ENCODE measurements around the gene RBM26.
A peak's percentile ranks its signal among the peaks of the same experiment; 100 is the strongest.

The RBM26 gene

DNA sequence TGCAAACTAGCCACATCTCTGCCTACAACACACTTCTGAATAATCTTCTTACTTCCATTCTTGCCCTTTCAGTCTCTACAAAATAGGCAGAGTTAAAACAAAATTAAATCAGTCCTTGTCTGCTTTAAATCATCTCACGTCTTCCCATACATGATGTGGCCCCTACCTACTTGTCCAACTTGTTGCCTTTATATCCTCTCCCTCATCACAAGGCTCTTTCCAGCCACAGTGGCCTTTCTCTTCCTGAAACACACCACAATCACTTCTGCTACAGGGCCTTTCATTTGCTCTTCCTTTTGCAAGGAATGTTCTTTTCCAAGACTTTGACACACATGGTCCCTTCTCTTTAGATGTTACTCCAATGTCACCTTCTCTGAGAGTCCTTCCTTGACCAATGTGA lies 1.7 kb downstream of the RBM26 start:
- Histone ChIP-seq H3K27me3 (ENCODE audit: control insufficient read depth, insufficient read depth, low read length, poor library complexity, severe bottlenecking) (no peaks in the 10 kb centered on the region), H3K9me3 (ENCODE audit: control insufficient read depth, low read length) (no peaks in the 10 kb centered on the region), H3K4me3 (ENCODE audit: insufficient read depth, low read depth, low read length) (peak overlapping the region; percentile 84), H3K27ac (ENCODE audit: insufficient read depth, low read depth, low read length, poor library complexity, severe bottlenecking) (no peak overlapping the region), H3K36me3 (ENCODE audit: control insufficient read depth, insufficient read depth, low read length) (no peaks in the 10 kb centered on the region), H3K4me1 (ENCODE audit: control insufficient read depth, insufficient read depth, low read length) (peaks cover 13% of the 10 kb centered on the region)
- WGBS, 2 experiments, result 40 to 43% methylated on average over 1 of the region's 1 CpG

DNA sequence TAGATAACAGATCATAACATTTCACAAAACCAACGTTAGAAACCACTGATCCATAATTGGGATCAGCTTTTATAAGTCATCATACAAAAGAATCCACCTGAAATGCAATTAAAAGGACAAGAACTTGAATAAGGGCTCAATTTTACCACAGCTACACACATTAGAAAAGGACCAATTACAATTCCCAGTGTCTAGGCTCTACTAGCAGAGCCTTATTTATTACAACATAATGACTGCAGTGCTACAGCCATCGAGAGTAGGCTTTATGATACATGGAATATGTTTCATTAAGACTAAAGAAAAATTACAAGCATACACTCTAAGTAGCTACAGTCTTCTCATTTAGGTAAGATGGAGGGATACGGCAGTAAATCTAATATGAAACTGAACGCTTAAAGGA lies 2.9 kb downstream of the RBM26 start:
- Histone ChIP-seq H3K27me3 (ENCODE audit: control insufficient read depth, insufficient read depth, low read length, poor library complexity, severe bottlenecking) (no peaks in the 10 kb centered on the region), H3K4me3 (ENCODE audit: insufficient read depth, low read depth, low read length) (peak overlapping the region; percentile 84), H3K4me1 (ENCODE audit: control insufficient read depth, insufficient read depth, low read length) (peaks cover 11% of the 10 kb centered on the region), H3K36me3 (ENCODE audit: control insufficient read depth, insufficient read depth, low read length) (no peaks in the 10 kb centered on the region), H3K9me3 (ENCODE audit: control insufficient read depth, low read length) (no peaks in the 10 kb centered on the region), H3K27ac (ENCODE audit: insufficient read depth, low read depth, low read length, poor library complexity, severe bottlenecking) (no peak overlapping the region)
- WGBS, 2 experiments, result 75% methylated on average over 3 to 4 of the region's 4 CpGs

DNA sequence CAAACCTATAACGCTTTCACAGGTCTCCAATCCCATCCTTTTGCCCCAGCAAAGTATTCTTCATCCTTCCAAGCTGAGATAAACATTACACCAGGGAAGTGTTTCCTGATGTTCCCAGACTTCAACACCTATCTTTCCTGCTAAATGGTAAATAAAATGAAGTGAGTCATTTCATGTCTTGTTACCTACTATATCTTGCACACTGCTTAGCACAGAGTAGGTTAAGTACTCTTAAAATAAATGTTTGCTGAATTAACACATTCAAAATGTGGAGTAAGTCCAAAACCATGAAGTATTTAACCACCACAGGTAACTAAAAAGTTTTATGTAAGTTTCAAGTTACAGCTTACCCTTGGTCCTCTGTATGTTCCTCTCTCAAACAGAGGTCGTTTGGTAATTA lies 3.4 kb downstream of the RBM26 start:
- peaks cover 8% of the 10 kb centered on the region for H3K4me1 ChIP-seq (ENCODE audit: control insufficient read depth, insufficient read depth, low read length)
- H3K9me3 ChIP-seq (ENCODE audit: control insufficient read depth, low read length), result no peaks in the 10 kb centered on the region
- H3K27me3 ChIP-seq (ENCODE audit: control insufficient read depth, insufficient read depth, low read length, poor library complexity, severe bottlenecking), result no peaks in the 10 kb centered on the region
- WGBS, 2 experiments, result 64 to 89% methylated on average over 1 to 2 of the region's 2 CpGs
- peak overlapping the region; percentile 84 for H3K4me3 ChIP-seq (ENCODE audit: insufficient read depth, low read depth, low read length)
- no peaks in the 10 kb centered on the region for H3K36me3 ChIP-seq (ENCODE audit: control insufficient read depth, insufficient read depth, low read length)
- no peak overlapping the region for H3K27ac ChIP-seq (ENCODE audit: insufficient read depth, low read depth, low read length, poor library complexity, severe bottlenecking)

DNA sequence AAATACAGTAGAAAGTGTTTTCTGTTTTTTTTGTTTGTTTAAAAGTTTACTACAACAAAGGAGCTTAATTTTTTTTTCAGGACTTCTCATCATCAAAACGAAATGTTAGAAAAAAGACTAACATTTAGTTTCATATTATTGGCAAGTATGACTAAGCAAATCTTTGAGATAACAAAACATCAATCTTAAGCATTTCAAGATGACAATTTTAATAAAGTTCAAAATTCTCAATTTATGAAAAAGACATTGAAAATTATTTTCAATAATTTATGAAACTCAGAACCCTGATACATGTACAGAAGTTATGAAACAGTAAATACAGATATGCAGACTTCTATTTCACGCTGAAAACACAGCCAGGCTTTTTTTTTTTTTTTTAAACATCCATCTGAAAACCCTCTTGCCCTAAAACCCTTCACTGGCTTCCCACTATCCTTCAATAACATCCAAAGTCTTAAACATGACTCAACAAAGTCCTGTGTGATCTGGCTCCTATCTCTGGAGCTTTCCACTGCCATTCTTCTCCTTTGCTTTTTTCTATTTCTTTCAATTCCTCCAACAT lies 3.9 kb downstream of the RBM26 start:
- H3K4me3 ChIP-seq (ENCODE audit: insufficient read depth, low read depth, low read length), result peak overlapping the region; percentile 84
- 98 to 100% methylated on average over 1 of the region's 2 CpGs for WGBS, 2 experiments
- H3K27ac ChIP-seq (ENCODE audit: insufficient read depth, low read depth, low read length, poor library complexity, severe bottlenecking), result no peak overlapping the region

DNA sequence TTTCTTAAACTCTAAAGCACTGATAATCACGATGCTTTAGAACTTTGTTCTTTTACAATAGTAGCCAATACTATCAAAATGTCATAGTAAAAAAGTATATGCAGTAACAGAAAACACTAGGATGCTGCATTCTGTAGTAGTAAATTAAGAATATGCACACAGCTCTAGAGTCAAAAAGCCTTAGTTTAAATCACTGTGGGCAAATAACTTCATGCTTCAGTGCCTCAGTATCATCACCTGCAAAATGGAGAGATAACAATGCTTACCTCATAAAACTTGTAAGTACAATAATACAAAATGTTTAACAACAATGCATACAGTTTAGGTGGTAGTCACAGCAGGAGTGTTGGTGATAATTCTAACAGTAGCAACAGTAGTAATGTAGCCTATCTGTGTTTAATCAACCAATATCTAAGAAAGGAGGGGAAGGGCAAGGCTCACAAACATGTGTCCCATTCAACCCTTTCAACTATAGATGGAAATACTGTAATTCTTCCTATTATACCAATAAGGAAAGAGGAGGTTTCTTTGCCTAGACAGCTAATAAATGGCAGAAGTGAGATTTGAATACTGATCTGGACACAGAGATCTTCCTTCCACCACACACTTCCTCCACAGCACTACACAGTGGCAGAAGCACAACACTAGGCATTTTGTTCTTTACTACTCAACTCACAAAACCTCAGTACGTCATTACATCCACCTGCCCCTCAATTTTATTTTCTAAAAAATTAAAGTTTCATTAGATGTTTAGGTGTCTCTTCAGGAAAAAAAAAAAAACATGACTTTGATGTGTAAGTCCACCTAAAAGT lies 4.6 kb downstream of the RBM26 start:
- Histone ChIP-seq H3K27ac (ENCODE audit: insufficient read depth, low read depth, low read length, poor library complexity, severe bottlenecking) (no peak overlapping the region), H3K36me3 (ENCODE audit: control insufficient read depth, insufficient read depth, low read length) (peaks cover 11% of the 10 kb centered on the region), H3K4me3 (ENCODE audit: insufficient read depth, low read depth, low read length) (peak overlapping the region; percentile 18), H3K27me3 (ENCODE audit: control insufficient read depth, insufficient read depth, low read length, poor library complexity, severe bottlenecking) (no peaks in the 10 kb centered on the region), H3K4me1 (ENCODE audit: control insufficient read depth, insufficient read depth, low read length) (no peaks in the 10 kb centered on the region), H3K9me3 (ENCODE audit: control insufficient read depth, low read length) (no peaks in the 10 kb centered on the region)
- 82% methylated on average over 2 of the region's 2 CpGs; no CpG with 5 or more reads in 1 of the 2 experiments for WGBS, 2 experiments

More for the DNA sequence above, 3.9 kb downstream of the RBM26 start:
- Histone ChIP-seq H3K9me3 (ENCODE audit: control insufficient read depth, low read length) (no peaks in the 10 kb centered on the region), H3K36me3 (ENCODE audit: control insufficient read depth, insufficient read depth, low read length) (peaks cover 4% of the 10 kb centered on the region), H3K4me1 (ENCODE audit: control insufficient read depth, insufficient read depth, low read length) (peaks cover 5% of the 10 kb centered on the region), H3K27me3 (ENCODE audit: control insufficient read depth, insufficient read depth, low read length, poor library complexity, severe bottlenecking) (no peaks in the 10 kb centered on the region)

DNA sequence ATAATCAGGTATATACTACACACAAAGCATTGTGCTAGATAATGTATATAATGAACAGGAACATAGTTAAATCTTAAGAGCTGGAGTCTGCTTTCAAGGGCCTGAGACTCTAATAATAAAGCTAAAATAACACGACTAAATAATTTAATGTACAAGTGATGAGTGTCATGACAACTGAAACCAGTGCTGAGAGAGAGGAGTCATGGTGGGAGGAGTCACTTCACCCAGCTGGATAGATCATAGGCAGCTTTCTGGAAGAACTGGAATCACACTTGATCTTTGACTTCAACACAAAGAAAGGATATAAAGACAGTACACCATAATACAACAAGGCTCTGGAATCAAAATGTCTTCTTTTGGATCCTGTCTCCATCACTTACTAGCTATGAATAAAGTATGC lies 7.1 kb downstream of the RBM26 start:
- Histone ChIP-seq H3K4me3 (ENCODE audit: insufficient read depth, low read depth, low read length) (peak overlapping the region; percentile 19), H3K4me1 (ENCODE audit: control insufficient read depth, insufficient read depth, low read length) (no peaks in the 10 kb centered on the region), H3K9me3 (ENCODE audit: control insufficient read depth, low read length) (no peaks in the 10 kb centered on the region), H3K27ac (ENCODE audit: insufficient read depth, low read depth, low read length, poor library complexity, severe bottlenecking) (no peak overlapping the region), H3K27me3 (ENCODE audit: control insufficient read depth, insufficient read depth, low read length, poor library complexity, severe bottlenecking) (no peaks in the 10 kb centered on the region), H3K36me3 (ENCODE audit: control insufficient read depth, insufficient read depth, low read length) (peaks cover 22% of the 10 kb centered on the region)
- 100% methylated on average over 1 of the region's 1 CpG; no CpG with 5 or more reads in 1 of the 2 experiments for WGBS, 2 experiments

DNA sequence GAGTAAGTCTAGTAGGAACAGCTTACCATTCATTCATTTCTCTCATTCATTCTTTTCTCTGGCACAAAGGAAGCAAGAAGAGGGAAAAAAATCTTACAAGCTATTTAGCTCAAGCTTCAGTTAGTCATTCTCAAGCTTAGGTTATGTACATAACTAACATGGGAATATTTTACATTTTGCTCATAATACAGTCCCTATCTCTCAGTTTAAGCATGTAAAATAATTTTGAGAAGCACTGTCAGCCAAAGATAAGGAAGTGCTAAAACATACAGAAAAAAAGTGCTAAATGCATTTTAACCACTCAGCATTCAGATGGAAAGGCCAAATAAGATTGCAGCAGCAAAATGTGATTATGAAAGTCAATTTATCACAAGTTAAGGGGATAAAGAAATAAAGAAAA lies 7.9 kb downstream of the RBM26 start:
- Histone ChIP-seq H3K9me3 (ENCODE audit: control insufficient read depth, low read length) (no peaks in the 10 kb centered on the region), H3K36me3 (ENCODE audit: control insufficient read depth, insufficient read depth, low read length) (peaks cover 22% of the 10 kb centered on the region), H3K4me3 (ENCODE audit: insufficient read depth, low read depth, low read length) (peak overlapping the region; percentile 11), H3K4me1 (ENCODE audit: control insufficient read depth, insufficient read depth, low read length) (peaks cover 3% of the 10 kb centered on the region), H3K27me3 (ENCODE audit: control insufficient read depth, insufficient read depth, low read length, poor library complexity, severe bottlenecking) (no peaks in the 10 kb centered on the region), H3K27ac (ENCODE audit: insufficient read depth, low read depth, low read length, poor library complexity, severe bottlenecking) (no peak overlapping the region)

DNA sequence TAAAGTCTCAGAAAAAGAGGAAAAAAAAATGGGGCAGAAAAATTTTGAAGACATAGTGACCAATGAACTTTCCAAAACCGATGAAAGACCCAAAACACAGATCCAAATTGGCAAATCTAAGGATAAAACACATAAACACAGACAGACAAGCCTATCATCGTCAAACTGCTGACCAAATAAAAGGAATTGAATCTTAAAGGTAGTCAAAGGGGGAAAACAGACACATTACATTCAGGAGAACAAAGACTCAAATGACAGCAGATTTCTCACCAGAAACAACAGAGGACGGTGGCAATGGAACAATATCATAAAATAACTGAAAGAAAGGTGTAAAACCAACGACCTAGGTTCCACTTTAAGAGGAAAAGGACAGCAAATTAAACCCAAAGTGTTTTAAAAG lies 10.2 kb downstream of the RBM26 start:
- no peak overlapping the region for H3K27ac ChIP-seq (ENCODE audit: insufficient read depth, low read depth, low read length, poor library complexity, severe bottlenecking)
- H3K4me3 ChIP-seq (ENCODE audit: insufficient read depth, low read depth, low read length), result no peak overlapping the region
- H3K27me3 ChIP-seq (ENCODE audit: control insufficient read depth, insufficient read depth, low read length, poor library complexity, severe bottlenecking), result no peaks in the 10 kb centered on the region
- peaks cover 22% of the 10 kb centered on the region for H3K36me3 ChIP-seq (ENCODE audit: control insufficient read depth, insufficient read depth, low read length)
- peaks cover 6% of the 10 kb centered on the region for H3K4me1 ChIP-seq (ENCODE audit: control insufficient read depth, insufficient read depth, low read length)
- H3K9me3 ChIP-seq (ENCODE audit: control insufficient read depth, low read length), result no peaks in the 10 kb centered on the region
- WGBS, 2 experiments, result 88 to 99% methylated on average over 2 to 4 of the region's 4 CpGs

DNA sequence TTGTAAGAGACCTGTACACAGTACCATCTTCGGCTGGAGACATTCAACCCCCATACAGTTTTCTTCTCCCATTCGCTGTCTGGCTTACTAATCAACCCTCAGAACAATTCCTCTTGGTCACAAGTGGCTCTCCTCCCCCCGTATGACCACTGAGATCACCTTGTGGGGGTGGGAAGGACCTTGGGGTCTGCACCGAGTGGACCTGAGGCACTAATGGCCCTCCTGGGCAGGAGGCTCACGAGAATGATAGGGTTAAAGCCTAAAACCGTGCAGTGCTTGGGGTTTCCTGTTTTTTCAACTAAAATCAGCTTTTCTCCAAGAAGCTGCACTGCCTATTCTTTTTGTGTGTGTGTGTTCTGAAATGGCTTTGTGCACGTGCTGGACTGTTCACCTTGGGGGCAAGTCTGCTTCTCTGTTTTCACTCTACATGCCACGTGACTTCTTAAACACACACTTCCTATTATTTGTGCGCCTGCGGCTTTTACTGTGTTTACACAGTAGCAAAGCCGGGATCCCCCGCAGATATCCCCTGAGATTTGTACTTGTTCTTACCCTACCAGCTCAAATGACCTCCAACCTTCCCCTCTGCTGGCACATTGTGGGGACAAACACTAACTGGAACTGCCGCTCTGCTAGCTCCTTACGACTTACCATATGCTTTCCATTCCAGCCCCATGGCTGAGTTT lies 12.3 kb downstream of the RBM26 start:
- Histone ChIP-seq H3K9me3 (ENCODE audit: control insufficient read depth, low read length) (no peaks in the 10 kb centered on the region), H3K27ac (ENCODE audit: insufficient read depth, low read depth, low read length, poor library complexity, severe bottlenecking) (no peak overlapping the region), H3K4me3 (ENCODE audit: insufficient read depth, low read depth, low read length) (no peak overlapping the region), H3K36me3 (ENCODE audit: control insufficient read depth, insufficient read depth, low read length) (peaks cover 22% of the 10 kb centered on the region), H3K4me1 (ENCODE audit: control insufficient read depth, insufficient read depth, low read length) (peaks cover 6% of the 10 kb centered on the region), H3K27me3 (ENCODE audit: control insufficient read depth, insufficient read depth, low read length, poor library complexity, severe bottlenecking) (no peaks in the 10 kb centered on the region)
- 84 to 86% methylated on average over 14 of the region's 14 CpGs for WGBS, 2 experiments

DNA sequence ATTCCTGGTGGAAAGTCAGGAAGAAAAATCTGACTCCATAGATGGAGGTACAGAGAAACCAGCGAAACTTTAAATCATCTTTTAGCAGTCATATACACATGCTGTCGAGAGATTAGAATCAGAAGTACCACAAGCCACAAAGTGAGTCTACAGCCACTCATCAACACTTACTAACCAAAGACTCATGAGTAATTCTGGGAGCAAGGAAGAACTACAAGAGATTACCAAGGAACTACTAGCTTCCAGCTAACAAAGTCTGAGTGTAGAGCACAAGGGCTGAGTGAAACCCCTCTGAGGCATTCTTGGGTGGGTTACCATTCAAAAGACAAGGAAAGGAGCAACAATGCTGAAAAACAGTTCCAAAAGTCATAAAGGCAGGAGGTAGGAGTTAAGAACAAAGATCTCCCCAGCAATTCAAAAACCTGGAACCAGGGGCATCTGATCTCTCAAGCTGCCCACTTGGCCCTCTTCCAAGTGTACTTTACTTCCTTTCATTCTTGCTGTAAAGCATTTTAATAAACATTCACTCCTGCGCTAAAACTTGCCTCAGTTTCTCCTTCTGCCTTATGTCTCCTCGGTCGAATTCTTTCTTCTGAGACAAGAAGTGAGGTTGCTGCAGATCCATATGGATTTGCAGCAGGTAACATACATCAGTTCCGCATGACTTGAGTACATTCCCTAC lies 13.0 kb downstream of the RBM26 start:
- no peak overlapping the region for H3K4me3 ChIP-seq (ENCODE audit: insufficient read depth, low read depth, low read length)
- peaks cover 6% of the 10 kb centered on the region for H3K4me1 ChIP-seq (ENCODE audit: control insufficient read depth, insufficient read depth, low read length)
- H3K27me3 ChIP-seq (ENCODE audit: control insufficient read depth, insufficient read depth, low read length, poor library complexity, severe bottlenecking), result no peaks in the 10 kb centered on the region
- 78 to 88% methylated on average over 6 of the region's 6 CpGs for WGBS, 2 experiments
- H3K27ac ChIP-seq (ENCODE audit: insufficient read depth, low read depth, low read length, poor library complexity, severe bottlenecking), result peak overlapping the region; percentile 62
- peaks cover 22% of the 10 kb centered on the region for H3K36me3 ChIP-seq (ENCODE audit: control insufficient read depth, insufficient read depth, low read length)
- H3K9me3 ChIP-seq (ENCODE audit: control insufficient read depth, low read length), result no peaks in the 10 kb centered on the region

Measured in ectodermal cell (in vitro differentiated cells).